Thyroid gland (tissue), 4 donors: ENCODE data around the gene TAF1B.

Experiments
- CTCF ChIP-seq, 6 experiments: fragments of 200-600 bp in 3 of 6; fragments of 450-650 bp in 3 of 6; sonication (generic) in 3 of 6; IDR thresholded peaks; one replicate each; pipeline ENCODE4 v1.5.1; 2016 to 2019; ENCODE audit warnings: antibody characterized with exemption in 6 of 6, mild to moderate bottlenecking in 2 of 6, inconsistent platforms in 1 of 6, moderate library complexity in 1 of 6
- POLR2A ChIP-seq, 2 donors: fragments of 450-650 bp; IDR thresholded peaks; one replicate each; pipeline ENCODE4 v1.6.1; 2017; ENCODE audit warnings: antibody characterized with exemption in 2 of 2, mild to moderate bottlenecking in 2 of 2, moderate library complexity in 1 of 2

GRCh38 chr2:9946818-9947217 lies 103.5 kb downstream of the TAF1B start:
- TF ChIP-seq CTCF (IDR thresholded peaks at IDR 0.05) (no peak), POLR2A (IDR thresholded peaks at IDR 0.05) (no peak)
